Thyroid gland (tissue), 4 donors: ENCODE results near the gene AFF3.

Source experiments
- CTCF ChIP-seq, 6 experiments: fragments of 200-600 bp in 3 of 6; fragments of 450-650 bp in 3 of 6; sonication (generic) in 3 of 6; IDR thresholded peaks; one replicate each; pipeline ENCODE4 v1.5.1; 2016 to 2019; ENCODE audit warnings: antibody characterized with exemption in 6 of 6, mild to moderate bottlenecking in 2 of 6, inconsistent platforms in 1 of 6, moderate library complexity in 1 of 6
- POLR2A ChIP-seq, 2 donors: fragments of 450-650 bp; IDR thresholded peaks; one replicate each; pipeline ENCODE4 v1.6.1; 2017; ENCODE audit warnings: antibody characterized with exemption in 2 of 2, mild to moderate bottlenecking in 2 of 2, moderate library complexity in 1 of 2

GRCh38 chr2:99784282-99784681 lies 358.1 kb downstream of the AFF3 start:
- no peak for TF ChIP-seq CTCF (IDR thresholded peaks at IDR 0.05)
- no peak for TF ChIP-seq POLR2A (IDR thresholded peaks at IDR 0.05)
